Measurements from ENCODE around the gene PTDSS2.

Gene PTDSS2

GRCh38 chr11:490186-490929, 40.3 kb downstream of the PTDSS2 start:
- in situ Hi-C loops (cut with MboI; ENCODE audit: low pct_unique_long_range_greater_than_20kb, low sequenced_read_pairs, unreplicated experiment) = no loop called here
- TF ChIP-seq CTCF (IDR thresholded peaks at IDR 0.05; ENCODE audit: extremely low read depth, insufficient read depth, missing control alignments) = no peak
- DNase-seq (ENCODE audit: low spot score) = no peak

GRCh38 chr11:490930-491260, 40.8 kb downstream of the PTDSS2 start:
- in situ Hi-C loops (cut with MboI; ENCODE audit: low pct_unique_long_range_greater_than_20kb, low sequenced_read_pairs, unreplicated experiment) = no loop called here
- DNase-seq (ENCODE audit: low spot score) = no peak
- no peak for TF ChIP-seq CTCF (IDR thresholded peaks at IDR 0.05; ENCODE audit: extremely low read depth, insufficient read depth, missing control alignments)

GRCh38 chr11:491358-491757, 41.3 kb downstream of the PTDSS2 start:
- DNase-seq (ENCODE audit: low spot score) = no peak
- TF ChIP-seq CTCF (IDR thresholded peaks at IDR 0.05; ENCODE audit: extremely low read depth, insufficient read depth, missing control alignments) = no peak
- in situ Hi-C loops (cut with MboI; ENCODE audit: low pct_unique_long_range_greater_than_20kb, low sequenced_read_pairs, unreplicated experiment) = no loop called here

GRCh38 chr11:492427-493226, 42.5 kb downstream of the PTDSS2 start:
- DNase-seq (ENCODE audit: low spot score) = no peak
- no peak for TF ChIP-seq CTCF (IDR thresholded peaks at IDR 0.05; ENCODE audit: extremely low read depth, insufficient read depth, missing control alignments)
- in situ Hi-C loops (cut with MboI; ENCODE audit: low pct_unique_long_range_greater_than_20kb, low sequenced_read_pairs, unreplicated experiment) = no loop called here

- in situ Hi-C loops (cut with MboI; ENCODE audit: low pct_unique_long_range_greater_than_20kb, low sequenced_read_pairs, unreplicated experiment) = no loop called here
- DNase-seq (ENCODE audit: low spot score) = no peak
- TF ChIP-seq CTCF (IDR thresholded peaks at IDR 0.05; ENCODE audit: extremely low read depth, insufficient read depth, missing control alignments) = no peak
These were observed 44.9 kb downstream of the PTDSS2 start for GRCh38 chr11:494761-495536.

- no peak for TF ChIP-seq CTCF (IDR thresholded peaks at IDR 0.05; ENCODE audit: extremely low read depth, insufficient read depth, missing control alignments)
- no peak for DNase-seq (ENCODE audit: low spot score)
- in situ Hi-C loops (cut with MboI; ENCODE audit: low pct_unique_long_range_greater_than_20kb, low sequenced_read_pairs, unreplicated experiment) = no loop called here
These were observed 45.5 kb downstream of the PTDSS2 start for GRCh38 chr11:495537-495931.

Measured in GM13977 (cell line).